SK-N-MC (cell line): Measurements from ENCODE around the gene TMEM145.

Experiments
- EZH2 ChIP-seq: fragments of 200-600 bp; sonication (generic); IDR thresholded peaks from one replicate; pipeline ENCODE4 v1.6.1; 2017; ENCODE audit warnings: antibody characterized with exemption
- POLR2AphosphoS5 ChIP-seq: IDR thresholded peaks from 2 replicates; pipeline ENCODE4 v1.6.1; 2012; ENCODE audit warnings: mild to moderate bottlenecking, low read depth, low read length, borderline replicate concordance

DNA sequence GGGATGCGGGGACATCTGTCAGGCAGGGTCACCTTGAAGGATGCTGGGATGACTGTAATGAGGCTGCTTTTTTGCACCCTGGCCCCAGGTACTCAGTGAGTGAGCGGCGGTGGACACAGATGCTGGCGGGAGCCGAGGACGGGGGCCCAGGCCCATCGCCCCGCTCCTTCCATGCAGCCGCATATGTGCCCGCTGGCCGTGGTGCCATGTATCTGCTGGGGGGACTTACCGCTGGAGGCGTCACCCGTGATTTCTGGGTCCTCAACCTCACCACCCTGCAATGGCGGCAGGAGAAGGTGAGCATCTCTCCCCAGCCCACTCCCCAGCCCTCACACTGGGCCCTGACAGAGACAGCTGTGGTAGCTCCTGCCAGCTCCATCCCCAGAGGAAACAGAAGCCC, 43.6 kb downstream of the TMEM145 start:
- TF ChIP-seq POLR2AphosphoS5 (no peak), EZH2 (no peak)
